ENCODE results near the gene APOO.

GRCh38 chrX:23911126-23911835 lies 3.5 kb upstream of the APOO start:
- TF ChIP-seq, protein P1, sequence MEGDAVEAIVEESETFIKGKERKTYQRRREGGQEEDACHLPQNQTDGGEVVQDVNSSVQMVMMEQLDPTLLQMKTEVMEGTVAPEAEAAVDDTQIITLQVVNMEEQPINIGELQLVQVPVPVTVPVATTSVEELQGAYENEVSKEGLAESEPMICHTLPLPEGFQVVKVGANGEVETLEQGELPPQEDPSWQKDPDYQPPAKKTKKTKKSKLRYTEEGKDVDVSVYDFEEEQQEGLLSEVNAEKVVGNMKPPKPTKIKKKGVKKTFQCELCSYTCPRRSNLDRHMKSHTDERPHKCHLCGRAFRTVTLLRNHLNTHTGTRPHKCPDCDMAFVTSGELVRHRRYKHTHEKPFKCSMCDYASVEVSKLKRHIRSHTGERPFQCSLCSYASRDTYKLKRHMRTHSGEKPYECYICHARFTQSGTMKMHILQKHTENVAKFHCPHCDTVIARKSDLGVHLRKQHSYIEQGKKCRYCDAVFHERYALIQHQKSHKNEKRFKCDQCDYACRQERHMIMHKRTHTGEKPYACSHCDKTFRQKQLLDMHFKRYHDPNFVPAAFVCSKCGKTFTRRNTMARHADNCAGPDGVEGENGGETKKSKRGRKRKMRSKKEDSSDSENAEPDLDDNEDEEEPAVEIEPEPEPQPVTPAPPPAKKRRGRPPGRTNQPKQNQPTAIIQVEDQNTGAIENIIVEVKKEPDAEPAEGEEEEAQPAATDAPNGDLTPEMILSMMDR (conservative IDR thresholded peaks at IDR 0.05; ENCODE audit: low read depth in 2 of 2) = no peak
- TF ChIP-seq EZH2phosphoT487 (IDR thresholded peaks at IDR 0.05; ENCODE audit: unreplicated experiment) (no peak), ZNF114 (CRISPR knock-in tag; IDR thresholded peaks at IDR 0.05) (no peak), POLR2AphosphoS5 (IDR thresholded peaks at IDR 0.05; ENCODE audit: low read depth) (no peak), EZH2 (IDR thresholded peaks at IDR 0.05; ENCODE audit: low read depth, unreplicated experiment) (no peak), ZNF331 (CRISPR knock-in tag; IDR thresholded peaks at IDR 0.05; ENCODE audit: low read depth) (no peak)
- TF ChIP-seq, protein P2, sequence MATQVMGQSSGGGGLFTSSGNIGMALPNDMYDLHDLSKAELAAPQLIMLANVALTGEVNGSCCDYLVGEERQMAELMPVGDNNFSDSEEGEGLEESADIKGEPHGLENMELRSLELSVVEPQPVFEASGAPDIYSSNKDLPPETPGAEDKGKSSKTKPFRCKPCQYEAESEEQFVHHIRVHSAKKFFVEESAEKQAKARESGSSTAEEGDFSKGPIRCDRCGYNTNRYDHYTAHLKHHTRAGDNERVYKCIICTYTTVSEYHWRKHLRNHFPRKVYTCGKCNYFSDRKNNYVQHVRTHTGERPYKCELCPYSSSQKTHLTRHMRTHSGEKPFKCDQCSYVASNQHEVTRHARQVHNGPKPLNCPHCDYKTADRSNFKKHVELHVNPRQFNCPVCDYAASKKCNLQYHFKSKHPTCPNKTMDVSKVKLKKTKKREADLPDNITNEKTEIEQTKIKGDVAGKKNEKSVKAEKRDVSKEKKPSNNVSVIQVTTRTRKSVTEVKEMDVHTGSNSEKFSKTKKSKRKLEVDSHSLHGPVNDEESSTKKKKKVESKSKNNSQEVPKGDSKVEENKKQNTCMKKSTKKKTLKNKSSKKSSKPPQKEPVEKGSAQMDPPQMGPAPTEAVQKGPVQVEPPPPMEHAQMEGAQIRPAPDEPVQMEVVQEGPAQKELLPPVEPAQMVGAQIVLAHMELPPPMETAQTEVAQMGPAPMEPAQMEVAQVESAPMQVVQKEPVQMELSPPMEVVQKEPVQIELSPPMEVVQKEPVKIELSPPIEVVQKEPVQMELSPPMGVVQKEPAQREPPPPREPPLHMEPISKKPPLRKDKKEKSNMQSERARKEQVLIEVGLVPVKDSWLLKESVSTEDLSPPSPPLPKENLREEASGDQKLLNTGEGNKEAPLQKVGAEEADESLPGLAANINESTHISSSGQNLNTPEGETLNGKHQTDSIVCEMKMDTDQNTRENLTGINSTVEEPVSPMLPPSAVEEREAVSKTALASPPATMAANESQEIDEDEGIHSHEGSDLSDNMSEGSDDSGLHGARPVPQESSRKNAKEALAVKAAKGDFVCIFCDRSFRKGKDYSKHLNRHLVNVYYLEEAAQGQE (IDR thresholded peaks at IDR 0.05; ENCODE audit: unreplicated experiment) = no peak
